Measurements from ENCODE around the gene TTLL12.

TTLL12 gene

DNA sequence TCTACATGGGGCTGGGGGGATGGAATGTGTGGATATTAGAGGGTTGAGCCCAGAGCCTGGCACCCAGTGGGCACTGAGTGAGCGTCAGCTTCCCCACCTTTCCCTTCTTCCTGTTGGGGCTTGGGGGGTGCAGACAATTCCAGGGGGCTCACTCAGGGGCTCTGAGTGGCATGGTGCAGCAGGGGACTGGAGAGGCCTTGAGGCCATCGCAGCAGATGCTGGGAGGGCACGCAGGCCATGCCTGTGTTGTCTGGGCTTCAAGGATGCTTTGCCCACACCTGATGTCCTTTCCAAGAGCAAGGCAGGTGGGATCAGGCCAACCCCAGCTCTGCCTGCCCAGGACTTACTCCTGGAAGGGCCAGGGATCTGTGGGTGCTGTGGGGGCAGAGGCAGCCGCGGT, 11.2 kb upstream of the TTLL12 start:
- no peak for DNase-seq

DNA sequence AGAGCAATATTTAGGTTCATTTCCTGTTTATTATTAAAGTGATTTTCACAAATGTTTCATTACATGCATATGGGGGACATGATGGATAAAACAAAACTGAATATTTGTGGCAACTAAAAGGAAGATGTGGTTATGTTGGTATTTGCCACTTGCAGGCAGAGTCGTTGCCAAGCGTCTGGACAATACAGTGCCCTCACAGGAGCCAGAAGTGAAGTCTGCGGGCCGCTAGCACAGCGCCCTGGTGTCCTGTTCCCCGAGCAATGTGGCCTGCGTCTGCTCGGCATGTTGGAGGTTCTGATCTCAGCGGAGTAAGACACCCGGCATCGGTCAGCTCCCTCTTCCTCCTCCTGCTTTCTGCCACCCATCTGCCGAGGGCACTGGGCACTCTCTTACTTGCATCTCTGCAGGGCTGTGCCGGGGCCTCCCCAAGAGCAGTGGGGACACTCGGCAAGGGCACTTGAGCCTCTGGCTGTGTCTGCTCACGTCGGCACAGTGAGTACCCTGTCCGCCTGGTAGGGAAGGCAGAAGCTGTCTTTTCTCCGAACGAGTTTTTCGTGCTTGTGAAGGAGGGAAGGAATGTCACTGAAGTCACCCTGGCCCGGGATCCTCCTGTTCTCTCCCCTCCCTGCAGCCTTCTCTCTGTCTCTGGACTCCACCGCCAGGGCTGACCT, 10.5 kb upstream of the TTLL12 start:
- no peak for DNase-seq

DNA sequence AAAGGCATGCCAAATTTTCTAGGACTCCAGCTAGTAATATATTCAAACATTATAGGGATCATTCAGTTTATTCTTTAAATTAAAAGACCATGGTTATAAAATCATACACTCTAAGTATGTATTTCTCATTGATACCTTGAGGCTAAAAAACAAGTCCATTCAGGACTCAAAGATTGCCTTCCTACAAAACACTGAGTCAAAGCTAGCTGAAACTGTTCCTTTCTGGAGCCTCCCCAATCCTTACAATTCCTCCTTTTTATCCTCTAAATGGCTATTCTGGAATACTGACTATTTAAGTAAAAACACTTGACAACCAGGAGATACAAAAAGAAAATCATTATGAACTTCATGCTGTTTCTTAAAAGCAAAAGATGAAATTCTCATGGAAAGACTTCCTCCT, 4.9 kb upstream of the TTLL12 start:
- DNase-seq, result no peak

DNA sequence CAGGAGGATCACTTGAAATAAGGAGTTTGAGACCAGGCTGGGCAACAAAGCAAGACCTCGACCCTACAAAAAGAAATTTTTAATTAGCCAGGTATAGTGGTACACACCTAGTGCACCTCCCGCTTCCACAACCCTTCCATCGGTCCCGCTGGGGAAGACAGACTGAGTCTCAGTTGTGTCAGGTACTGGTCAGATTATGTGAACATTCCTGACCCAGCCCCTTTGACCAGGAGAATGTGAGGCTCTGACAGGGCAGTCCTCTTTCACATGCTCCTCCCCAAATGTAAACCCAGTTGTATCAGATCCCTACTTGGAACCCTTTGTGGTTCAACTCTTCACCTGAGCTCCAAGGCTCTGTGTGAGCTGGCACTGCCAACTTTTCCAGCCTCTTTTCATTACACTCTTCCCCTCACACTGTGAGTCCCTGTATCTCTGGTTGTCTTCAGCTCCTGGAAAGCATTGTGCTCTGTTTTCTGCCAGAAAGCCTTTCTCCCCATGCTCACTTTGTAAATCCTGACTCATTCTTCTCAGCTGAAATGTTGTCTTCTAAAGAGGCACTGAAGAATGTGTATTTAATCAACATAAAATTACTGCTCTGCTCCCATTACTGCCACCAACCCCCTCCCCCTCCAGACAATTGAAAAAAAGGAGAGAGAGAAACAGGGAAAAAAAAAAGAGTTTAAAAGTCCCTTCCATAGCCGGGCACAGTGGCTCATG, 2.1 kb upstream of the TTLL12 start:
- no peak for DNase-seq

DNA sequence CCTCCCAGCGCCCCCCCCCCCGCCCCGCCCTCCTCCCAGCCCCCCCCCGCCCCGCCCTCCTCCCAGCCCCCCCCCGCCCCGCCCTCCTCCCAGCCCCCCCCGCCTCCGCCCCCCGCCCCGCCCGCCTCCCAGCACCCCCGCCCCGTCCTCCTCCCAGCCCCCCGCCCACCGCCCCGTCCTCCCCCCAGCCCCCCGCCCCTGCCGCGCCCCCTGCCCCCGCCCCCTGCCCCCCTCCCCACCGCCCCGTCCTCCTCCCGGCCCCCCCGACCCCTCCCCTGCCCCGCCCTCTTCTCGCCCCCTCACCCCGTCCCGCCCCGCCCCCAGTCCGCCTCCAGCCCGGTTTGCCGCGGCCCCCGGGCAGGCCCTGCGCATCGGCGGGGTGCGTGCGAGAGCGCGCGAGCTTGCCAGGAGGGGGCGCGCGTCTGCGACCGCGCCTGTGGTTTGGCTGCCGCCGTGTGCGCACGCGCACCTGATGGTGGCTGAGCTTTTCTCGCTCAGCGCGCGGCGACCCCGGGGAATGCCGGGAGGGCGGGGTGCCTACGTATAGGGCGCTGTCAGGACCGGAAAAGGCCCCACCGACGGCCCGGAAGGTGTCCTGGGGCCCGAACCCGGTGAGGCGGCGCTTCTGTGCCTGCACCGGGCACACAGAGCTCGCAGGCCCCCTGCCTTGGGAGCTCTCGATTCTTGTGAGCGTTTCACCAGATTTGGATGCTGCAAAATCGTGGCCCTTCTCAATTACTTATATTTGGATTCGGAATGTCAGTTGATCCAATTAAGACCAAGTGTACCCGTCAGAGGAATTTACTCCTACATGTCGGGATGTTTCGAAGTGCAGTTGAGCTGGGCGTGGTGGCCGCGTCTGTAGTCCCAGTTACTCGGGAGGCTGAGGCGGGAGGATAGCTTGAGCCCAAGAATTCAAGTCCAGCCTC, 501 bp upstream of the TTLL12 start:
- DNase-seq, result peak; percentile 91 to 96 (median 94)

DNA sequence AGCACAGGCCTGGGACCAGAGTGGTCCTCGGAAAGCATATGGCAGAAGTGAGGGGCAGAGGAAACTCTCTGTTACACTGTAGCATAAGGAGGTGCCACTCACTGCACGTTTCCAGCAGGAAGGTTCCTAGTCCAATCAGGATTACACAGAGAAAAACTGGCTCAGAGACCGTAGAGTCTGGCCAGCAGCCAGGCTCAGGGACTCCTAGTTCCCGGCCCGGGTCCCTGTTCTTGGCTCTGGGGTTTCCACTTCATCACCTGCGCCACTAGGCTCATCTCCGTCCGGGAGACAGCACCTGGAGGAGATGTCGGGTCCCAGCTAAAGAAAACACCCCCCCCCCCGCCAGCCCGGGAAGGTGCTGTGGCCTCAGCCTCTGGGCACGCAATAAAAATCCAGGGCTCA, 1.1 kb downstream of the TTLL12 start:
- DNase-seq, result no peak

DNA sequence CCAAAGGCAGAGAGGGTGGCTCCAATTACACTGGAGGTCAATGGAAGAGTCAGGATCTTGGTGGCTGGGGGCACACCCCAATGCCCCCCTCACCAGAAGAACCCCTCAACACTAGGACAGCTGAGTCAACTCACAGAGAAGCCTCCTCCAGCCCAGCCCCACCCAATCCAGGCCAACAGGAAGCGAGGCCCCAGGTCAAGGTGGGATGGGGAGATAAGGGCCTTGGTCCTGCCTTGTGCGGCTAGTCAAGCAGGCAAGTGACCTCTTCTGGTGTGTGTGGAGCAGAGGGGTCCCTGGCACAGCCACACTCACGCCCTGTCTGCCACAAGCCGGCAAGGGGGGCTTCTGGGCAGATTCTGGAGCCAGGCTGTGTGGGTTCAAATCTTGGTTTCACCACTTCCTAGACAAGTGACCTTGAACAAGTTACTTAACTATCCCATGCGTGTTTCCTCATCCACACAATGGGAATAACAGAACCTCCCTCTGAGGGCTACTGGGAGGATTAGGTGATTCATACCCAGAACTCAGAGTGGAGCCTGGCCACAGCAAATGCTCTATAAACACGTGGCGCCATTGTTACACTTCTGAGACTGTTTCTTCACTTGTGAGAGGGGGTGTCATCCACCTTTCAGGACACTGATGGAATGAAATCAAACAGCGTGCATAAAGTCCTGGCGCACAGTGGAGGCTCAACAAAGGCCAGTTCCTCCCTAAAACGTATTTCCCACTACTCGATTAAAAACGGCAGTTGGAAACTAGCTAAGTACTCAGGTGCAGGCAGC, 3.2 kb downstream of the TTLL12 start:
- no peak for DNase-seq

DNA sequence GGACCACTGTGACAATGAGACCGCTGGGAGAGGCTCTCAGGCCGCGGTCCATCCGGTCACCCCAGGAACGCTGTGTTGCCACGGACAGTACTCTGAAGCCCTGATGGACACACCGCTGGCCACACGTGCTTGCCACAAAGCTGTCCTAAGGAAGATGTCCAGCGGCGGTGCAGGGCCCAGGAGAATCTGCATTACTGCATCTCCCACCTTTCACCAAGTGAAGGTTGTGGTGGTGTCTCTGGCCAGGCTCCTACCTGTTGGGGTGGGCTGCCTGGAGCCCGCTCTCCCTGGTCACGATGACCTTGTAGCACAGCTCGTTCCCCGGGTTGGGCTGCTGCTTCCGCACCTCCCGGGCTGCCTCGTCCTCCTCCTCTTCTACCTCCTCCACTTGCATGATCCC, 4.2 kb downstream of the TTLL12 start:
- no peak for DNase-seq

DNA sequence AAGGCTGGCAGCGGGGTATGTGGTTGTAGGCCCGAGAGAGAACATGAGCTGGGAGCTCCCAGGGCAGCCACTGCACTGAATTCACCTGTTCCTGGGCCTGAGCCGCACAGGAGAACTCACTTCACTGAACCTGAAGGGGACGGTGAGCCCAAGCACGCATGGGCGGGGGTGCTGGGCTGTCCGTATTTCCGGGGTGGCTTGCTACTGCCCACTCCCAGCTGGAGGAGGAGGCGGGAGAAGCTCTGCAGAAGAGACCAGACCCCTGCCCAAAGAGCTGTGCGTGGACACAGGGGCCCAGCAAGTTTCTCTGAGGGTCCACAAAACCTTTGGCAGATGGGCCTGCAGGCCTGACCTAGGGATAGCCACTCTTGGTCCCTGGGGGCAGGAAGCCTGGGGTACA, 4.8 kb downstream of the TTLL12 start:
- DNase-seq, result no peak

DNA sequence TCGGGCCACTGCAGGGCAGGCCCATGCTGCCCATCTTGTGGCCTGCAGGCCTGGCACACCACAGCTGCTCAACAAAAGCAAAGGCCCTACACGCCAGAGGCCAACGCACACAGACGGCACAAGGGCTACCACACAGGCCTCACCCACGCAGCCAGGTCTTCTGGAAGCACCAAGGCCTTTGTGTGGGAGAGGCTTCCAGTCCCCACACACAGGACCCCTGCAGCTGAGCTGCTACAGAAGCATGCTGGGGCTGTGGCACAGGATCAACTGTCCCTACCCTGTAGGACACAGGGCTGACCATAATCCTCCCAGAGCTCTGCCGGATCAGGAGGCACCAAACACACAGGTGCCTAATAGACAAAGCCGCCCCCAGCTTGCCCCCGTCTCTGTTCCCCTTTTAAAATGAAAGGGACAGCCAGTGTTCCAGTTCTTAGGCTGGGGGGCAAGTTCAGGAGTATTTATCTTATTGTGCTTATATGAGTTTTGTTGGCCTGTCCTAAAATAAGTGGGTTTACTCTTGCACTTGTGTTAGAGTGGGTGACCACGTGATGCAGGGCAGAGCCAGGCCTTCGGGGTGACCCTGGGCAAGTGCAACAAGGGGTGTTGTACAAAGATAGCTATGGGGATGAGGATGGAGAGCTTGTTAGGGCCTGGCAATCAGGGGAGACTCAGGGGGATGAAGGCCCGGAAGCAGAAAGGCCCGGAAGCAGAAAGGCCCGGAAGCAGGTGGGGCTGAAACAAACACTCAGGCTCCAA, 5.4 kb downstream of the TTLL12 start:
- no peak for DNase-seq

DNA sequence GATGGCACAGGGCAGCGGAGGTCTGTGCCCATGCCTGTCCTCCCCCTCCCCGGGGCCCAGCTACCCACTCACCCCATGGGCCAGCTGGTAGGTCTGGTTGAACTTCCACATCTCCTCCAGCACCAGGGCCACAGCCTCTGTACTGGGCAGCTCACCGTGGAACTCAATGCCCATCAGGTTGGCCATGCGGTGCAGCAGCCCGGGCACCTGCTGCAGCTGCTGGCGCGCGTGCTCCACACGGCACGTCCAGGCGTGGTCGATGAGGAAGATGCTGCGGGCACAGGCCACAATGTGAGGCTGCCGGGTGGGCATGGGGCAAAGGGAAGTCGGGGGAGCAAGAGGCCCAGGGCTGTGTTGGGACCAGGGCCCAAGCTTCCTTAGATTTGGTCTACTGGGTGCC, 6.3 kb downstream of the TTLL12 start:
- no peak for DNase-seq

DNA sequence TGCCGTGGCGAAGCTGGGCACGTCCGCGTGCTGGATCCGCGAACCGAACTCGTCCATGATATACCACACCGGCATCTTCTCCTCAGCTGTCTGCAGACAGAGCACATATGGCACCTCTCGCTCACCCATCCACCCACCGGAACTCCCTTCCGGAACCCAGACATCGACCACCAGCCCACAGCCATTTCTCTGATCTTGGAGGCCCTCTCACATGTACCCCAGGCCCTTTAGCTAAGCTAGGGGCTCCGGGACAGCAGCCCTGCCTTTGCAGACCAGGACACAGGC, 7.1 kb downstream of the TTLL12 start:
- DNase-seq, result no peak

DNA sequence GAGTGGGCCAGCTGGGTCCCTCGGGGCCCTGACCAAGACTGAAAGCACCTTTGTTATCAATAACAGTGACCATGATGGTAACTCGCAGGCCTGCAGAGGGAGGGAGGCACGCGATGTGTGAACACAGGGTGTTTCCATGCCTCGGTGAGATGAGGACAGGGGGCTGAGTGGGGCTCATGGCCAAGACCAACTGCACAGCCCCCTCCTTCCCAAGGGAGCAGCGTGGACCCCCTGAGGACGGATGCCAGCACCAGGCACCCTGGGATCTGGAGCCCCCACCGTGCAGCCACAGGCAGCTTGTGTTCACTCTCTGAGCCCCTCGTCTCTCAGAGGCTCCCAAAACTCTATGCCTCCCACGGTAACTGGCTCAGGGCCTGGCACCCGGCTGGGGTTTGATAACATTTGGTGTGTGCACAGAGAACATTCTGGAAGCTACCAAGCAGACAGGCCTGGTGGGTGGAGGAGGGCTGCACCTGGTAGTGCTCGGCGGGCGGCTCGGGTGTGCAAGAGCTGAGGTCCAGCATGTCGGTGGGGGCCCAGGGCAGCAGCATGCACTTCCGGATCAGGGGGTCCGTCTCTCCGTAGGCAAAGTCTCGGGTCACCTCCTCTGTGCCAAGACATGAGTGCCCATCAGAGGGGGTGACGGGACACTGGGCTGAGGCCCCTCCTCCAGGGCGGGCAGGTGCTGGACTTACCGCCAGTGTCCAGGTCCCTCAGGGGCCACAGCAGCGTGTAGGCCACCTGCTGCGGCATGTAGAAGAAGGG, 7.6 kb downstream of the TTLL12 start:
- no peak for DNase-seq

DNA sequence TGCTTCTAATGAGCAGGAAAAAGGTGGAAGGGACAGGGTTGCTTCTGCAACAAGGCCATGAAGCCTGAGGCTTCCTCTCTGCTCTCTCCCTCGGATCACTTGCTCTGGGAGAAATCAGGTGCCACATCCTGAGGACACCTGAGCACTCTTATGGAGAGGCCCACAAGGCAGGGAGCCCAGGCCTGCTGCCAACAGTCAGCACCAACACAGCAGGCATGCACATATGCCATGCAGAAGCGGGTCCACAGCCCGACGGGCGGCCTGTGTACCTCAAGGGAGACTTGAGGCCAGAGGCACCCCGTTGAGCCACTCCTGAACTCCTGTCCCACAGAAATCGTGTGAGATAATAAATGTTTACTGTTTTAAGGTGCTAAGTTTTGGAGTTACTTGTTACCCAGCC, 9.5 kb downstream of the TTLL12 start:
- no peak for DNase-seq

DNA sequence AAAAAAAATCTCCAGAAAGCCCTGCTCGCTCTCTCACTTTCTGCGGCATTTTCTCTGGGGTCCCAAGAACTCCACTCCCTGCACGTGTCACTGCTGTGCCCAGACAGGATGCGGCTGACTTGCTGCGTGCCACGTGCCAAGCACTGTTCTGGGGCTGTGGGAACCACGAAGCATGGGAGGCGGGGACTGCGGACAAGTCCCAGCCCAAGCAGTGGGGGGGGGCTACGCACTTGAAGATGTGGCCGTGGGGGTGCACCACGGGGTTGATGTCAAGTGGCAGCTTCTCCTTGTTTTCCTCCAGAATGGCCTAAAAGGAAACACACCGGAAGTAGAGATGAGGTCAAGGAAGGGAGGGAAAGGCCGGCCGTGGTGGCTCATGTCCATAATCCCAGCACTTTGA, 10.8 kb downstream of the TTLL12 start:
- no peak for DNase-seq

DNA sequence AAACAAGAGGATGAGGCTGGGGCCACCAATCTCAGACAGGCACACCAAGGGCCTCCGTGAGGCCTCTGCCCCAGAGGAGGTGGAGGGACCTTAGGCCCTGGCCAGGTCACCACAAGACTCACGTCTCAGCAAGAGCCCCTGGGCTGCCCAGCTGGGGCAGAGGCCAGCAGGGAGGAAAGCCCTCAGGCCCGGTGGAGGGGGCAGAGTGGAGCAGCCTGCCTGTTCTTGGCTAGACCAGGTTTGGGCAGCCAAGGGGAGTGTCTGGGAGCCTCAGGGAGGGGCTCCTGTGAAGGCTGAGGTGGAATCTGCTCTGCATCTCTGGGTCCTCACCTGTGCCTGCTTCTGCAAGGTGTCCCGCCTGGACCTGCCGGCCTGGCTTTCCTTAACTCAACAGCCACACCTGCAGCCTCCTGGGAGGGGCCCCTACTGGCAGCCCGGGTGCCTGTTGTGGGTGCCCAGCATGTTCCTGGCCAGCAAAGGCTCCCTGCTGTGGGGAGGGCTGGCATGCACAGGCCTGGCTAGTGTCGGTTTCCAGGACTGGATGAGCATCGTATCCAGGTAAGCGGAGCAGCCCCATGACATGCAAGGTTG, 11.9 kb downstream of the TTLL12 start:
- no peak for DNase-seq

DNA sequence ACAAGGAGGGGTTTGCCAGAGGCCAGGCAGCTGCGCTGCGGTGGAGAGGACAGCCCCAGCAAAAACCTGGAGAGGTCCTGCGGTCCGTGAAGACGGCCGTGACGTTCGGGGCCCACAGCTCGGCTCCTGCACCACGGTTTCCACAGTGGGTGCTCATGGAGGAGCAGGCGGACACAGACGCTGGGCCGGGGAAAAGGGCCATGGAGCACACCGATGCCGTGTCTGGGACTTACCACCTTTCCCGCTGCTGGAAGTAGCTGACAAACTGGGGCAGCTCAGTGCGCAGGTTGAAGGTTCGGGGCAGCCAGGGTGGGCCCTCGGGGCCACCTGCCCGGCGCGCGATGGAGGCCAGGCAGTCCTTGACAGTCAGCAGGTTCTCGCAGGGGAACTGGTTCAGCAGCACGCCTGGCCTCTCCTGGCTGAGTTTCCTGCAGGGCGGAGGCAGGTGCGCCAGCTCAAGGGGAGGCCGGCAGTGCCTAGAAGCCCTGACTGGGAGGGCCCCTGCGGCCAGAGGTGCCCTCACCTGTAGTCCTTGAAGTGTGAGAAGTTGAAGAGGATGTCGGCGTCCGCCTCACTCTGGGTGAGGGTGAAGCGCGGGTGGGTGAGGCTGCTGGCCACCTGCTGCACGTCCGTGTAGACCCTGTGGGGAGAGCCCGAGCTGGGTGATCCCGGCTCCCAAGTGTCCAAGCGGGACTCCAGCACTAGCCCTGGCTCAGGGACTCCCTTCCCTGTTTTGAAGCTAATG, 12.8 kb downstream of the TTLL12 start:
- DNase-seq, result no peak

DNA sequence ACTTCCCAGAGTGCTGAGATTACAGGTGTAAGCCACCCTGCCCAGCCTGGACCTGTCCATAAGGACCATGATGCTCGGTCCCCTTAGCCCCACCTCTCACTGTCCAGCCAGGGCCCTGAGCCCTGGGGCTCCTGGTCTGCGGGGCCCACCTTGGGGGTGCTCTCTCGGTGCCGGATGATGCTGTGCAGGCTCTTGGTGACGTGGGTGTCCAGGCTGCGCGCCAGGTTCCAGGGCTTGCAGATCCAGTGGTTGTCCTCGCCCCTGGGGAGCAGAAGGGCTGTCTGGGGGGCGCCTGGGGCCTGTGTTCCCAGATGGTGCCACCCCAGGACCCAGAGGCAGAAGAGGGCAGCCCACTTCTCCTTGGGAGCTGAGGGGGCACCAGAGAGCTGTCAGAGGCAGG, 13.4 kb downstream of the TTLL12 start:
- DNase-seq, result no peak

DNA sequence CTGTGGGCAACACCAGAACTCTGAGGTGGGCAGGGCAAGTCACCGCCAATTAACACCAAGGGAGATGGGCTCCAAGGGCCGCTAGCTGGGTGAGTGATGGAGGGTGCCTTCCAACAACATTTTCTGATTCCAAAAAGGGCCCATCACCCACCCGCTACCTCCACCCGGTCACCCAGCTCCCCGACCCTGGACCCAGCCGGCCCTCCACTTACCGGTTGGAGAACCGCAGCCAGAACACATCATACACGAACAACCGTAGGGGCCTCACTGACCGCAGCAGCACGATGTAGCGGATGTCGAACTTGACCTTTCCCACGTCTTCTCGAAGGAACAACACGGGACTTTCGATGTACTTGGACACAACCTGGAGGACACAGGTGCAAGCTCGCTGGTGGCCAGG, 14.7 kb downstream of the TTLL12 start:
- no peak for DNase-seq

DNA sequence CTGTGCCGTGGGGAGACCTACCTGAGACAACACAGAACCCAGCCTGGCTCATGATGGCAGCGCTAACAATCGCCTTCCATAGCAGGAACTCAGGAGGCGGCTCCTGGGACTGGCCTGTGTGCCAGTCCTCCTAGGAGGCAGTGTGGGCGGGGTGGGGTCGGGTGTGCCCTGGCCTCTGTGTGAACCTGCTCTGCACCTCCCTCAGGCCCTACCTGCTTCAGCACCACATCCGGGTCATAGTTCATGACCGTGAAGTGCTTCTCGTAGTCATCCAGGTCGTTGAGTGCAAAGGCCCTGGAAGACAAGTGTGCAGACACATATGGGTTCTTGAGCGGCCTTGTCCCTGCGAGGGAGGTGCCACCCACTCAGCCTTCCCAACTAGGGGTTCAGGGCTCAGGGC, 15.3 kb downstream of the TTLL12 start:
- DNase-seq, result no peak

Measured in activated naive CD4-positive, alpha-beta T cell (primary cell).